Adrenal gland (tissue), 12 donors: ENCODE results near the gene FRS2. TPM values are rescaled to one million over a fixed set of nuclear protein-coding genes. Genes with fewer than 3 reads are reported as not detected.

Experiments
- DNase-seq, 7 donors: peaks; one replicate each; pipeline ENCODE4 v3.0.0-alpha.2; 2019 to 2020
- H3K27ac ChIP-seq, 5 donors: fragments of 200-600 bp; sonication (generic) in 4 of 5; 1 replicate in 3 of 5; 2 replicates in 2 of 5; pipeline versions ENCODE4 v1.5.1 to v1.8.0; 2016 to 2020; ENCODE audit warnings: mild to moderate bottlenecking in 1 of 5
- H3K27me3 ChIP-seq: fragments of 200-600 bp; 2 replicates; pipeline ENCODE4 v1.8.0; 2021
- H3K36me3 ChIP-seq, 2 donors: fragments of 200-600 bp; replicated peaks in 1 of 2; 1 replicate in 1 of 2; 2 replicates in 1 of 2; pipeline versions ENCODE4 v1.5.1 to v1.8.0; 2018 to 2022
- H3K4me1 ChIP-seq, 2 donors: fragments of 200-600 bp; replicated peaks in 1 of 2; 1 replicate in 1 of 2; 2 replicates in 1 of 2; pipeline versions ENCODE4 v1.5.1 to v1.8.0; 2018 to 2021
- H3K4me3 ChIP-seq, 4 donors: fragments of 200-600 bp; sonication (generic) in 3 of 4; one replicate each; pipeline ENCODE4 v1.5.1; 2016 to 2018
- H3K9me3 ChIP-seq, 3 donors: fragments of 200-600 bp; sonication (generic) in 1 of 3; replicated peaks in 1 of 3; 1 replicate in 2 of 3; 2 replicates in 1 of 3; pipeline versions ENCODE4 v1.5.1 to v1.8.0; 2016 to 2021
- POLR2A ChIP-seq, 2 donors: fragments of 450-650 bp; IDR thresholded peaks; one replicate each; pipeline ENCODE4 v1.6.1; 2017; ENCODE audit warnings: antibody characterized with exemption in 2 of 2, mild to moderate bottlenecking in 2 of 2, moderate library complexity in 1 of 2
- WGBS, 4 donors: extraction: QIAGEN DNeasy Blood & Tissue Kit in 2 of 4; methylation state at CpG; one replicate each; pipeline versions ENCODE4 v1.1.5 to v1.1.7; 2013 to 2017; 5-methylcytosine and 5-hydroxymethylcytosine counted together
- intact Hi-C, 2 donors: fragments of 100-400 bp; cut with DNase I; formaldehyde crosslinking; loops; one replicate each; pipeline versions ENCODE4 v1.14.1 to v1.15.0; 2022 to 2023
- polyA plus RNA-seq, 3 donors: library from polyadenylated mRNA; stranded (reverse); fragments of 200-250 nt in 2 of 3; fragments of 350-450 nt in 1 of 3; fragmentation: Illumina TruSeq in 1 of 3; extraction: RNeasy Lipid Tissue Mini Kit (QIAGEN cat#74804) in 1 of 3; gene quantifications; one replicate each; pipeline ENCODE4 v1.2.3, GENCODE V29; 2013 to 2014
- total RNA-seq, 9 donors: library from RNA; depleted of rRNA in 4 of 9; stranded (reverse); fragments of >200 nt in 4 of 9; fragments of 120-200 nt in 1 of 9; fragmentation: NEBNext Ultra II Directional in 1 of 9; extraction: Animal tissue kit (Norgen Biotek cat#: 25700) in 1 of 9; gene quantifications; one replicate each; pipeline versions ENCODE4 v1.1.0 to v1.2.4, GENCODE V29; 2013 to 2023
- TF ChIP-seq, protein P1 (sequence below), 6 experiments: fragments of 450-650 bp in 4 of 6; fragments of 200-600 bp in 2 of 6; sonication (generic) in 1 of 6; IDR thresholded peaks; 1 replicate in 5 of 6; 2 replicates in 1 of 6; pipeline versions ENCODE4 v1.5.1 to v1.8.0; 2016 to 2021; ENCODE audit warnings: antibody characterized with exemption in 6 of 6, mild to moderate bottlenecking in 2 of 6, moderate library complexity in 1 of 6
- donor health status: healthy with polysubstance abuse.
- donor health status: Bipolar disorder and iron deficiency.
- donor health status: DM: yes; HTN: yes; CAD: no.
- donor health status: DM: no; HTN: no; CAD: no.
- donor health status: DM: no; HTN: no; CAD: no.
- donor health status: DM: yes; HTN: yes; CAD: no.

FRS2 gene
- total and polyA plus RNA-seq, 12 donors: 4.8 to 86.1 (median 45.1) TPM

DNA sequence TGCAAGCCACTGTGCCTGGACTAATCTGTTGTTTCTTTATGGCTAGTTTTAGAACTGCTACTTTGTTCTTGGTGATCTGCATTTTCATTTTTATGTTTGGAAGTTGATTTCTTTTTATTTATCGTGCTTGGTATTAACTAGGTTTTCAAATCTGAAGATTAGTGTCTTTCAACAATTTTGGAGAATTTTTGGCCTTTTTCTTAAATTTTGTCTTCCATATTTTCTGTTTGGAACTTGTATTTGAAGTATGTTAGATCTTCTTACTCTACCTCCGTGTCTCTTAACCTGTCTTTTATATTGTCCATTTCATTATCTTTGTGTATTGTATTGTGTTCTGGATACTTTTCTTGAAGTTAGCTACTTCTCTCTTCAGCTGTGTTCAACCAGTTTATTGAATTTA, 9.5 kb downstream of the FRS2 start:
- Histone ChIP-seq H3K27me3 (no peaks in the 10 kb centered on the region), H3K4me3 (no peak overlapping the region), H3K27ac (no peak overlapping the region), H3K9me3 (no peaks in the 10 kb centered on the region), H3K36me3 (no peaks in the 10 kb centered on the region), H3K4me1 (peaks cover 26 to 56% of the 10 kb centered on the region in 2 donors)
- 93 to 99% (median 96%) methylated on average over 2 of the region's 2 CpGs for WGBS, 4 donors
- intact Hi-C loops: no loop called here
- TF ChIP-seq, protein P1, sequence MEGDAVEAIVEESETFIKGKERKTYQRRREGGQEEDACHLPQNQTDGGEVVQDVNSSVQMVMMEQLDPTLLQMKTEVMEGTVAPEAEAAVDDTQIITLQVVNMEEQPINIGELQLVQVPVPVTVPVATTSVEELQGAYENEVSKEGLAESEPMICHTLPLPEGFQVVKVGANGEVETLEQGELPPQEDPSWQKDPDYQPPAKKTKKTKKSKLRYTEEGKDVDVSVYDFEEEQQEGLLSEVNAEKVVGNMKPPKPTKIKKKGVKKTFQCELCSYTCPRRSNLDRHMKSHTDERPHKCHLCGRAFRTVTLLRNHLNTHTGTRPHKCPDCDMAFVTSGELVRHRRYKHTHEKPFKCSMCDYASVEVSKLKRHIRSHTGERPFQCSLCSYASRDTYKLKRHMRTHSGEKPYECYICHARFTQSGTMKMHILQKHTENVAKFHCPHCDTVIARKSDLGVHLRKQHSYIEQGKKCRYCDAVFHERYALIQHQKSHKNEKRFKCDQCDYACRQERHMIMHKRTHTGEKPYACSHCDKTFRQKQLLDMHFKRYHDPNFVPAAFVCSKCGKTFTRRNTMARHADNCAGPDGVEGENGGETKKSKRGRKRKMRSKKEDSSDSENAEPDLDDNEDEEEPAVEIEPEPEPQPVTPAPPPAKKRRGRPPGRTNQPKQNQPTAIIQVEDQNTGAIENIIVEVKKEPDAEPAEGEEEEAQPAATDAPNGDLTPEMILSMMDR (IDR thresholded peaks at IDR 0.05): no peak
- no peak for TF ChIP-seq POLR2A (IDR thresholded peaks at IDR 0.05)
- DNase-seq: no peak

DNA sequence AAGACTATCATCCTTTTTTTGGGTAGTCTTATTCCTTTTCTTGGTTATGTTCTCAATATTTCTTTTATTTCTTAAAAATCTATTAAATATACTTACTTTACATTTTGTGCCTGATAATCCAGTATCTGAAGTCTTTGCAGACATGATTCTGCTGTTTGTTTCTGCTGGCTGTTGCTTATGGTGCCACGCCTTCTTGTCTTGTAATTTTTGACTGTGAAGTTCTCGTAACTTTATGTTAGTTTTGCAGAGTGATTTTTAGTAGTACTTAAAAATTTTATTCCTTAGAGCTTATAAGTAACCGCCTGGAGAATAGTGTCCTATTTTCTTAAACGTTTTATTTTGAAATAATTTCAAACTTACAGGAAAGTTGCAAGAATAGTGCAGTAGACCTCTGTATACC, 10.5 kb downstream of the FRS2 start:
- 90 to 93% (median 92%) methylated on average over 4 of the region's 4 CpGs for WGBS, 4 donors
- H3K27ac ChIP-seq: no peak overlapping the region
- H3K4me3 ChIP-seq: no peak overlapping the region
- intact Hi-C loops: no loop called here
- no peak for TF ChIP-seq POLR2A (IDR thresholded peaks at IDR 0.05)
- TF ChIP-seq, protein P1 (IDR thresholded peaks at IDR 0.05): no peak
- no peaks in the 10 kb centered on the region for H3K27me3 ChIP-seq
- no peaks in the 10 kb centered on the region for H3K36me3 ChIP-seq
- no peaks in the 10 kb centered on the region for H3K9me3 ChIP-seq
- peaks cover 17 to 49% of the 10 kb centered on the region in 2 donors for H3K4me1 ChIP-seq
- no peak for DNase-seq

DNA sequence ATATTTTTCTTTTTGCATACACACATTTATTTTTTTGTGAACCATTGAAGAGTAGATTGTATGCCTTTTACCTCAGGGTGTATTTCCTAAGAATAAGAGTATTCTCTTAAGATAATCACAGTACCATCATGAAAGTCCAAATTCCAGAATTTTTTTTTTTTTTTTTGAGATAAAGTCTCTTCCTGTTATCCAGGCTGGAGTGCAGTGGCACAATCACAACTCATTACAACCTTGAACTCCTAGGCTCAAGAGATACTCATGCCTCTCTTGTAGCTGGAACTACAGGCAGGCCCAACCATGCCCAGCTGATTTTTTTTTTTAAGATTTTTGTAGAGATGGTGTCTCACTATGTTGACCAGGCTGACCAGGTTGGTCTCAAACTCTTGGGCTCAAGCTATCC, 10.9 kb downstream of the FRS2 start:
- Histone ChIP-seq H3K36me3 (no peaks in the 10 kb centered on the region), H3K27me3 (no peaks in the 10 kb centered on the region), H3K27ac (peak overlapping the region in 1 of 5 donors; percentile 15), H3K9me3 (no peaks in the 10 kb centered on the region), H3K4me1 (peaks cover 20 to 50% of the 10 kb centered on the region in 2 donors), H3K4me3 (no peak overlapping the region)
- intact Hi-C loops: no loop called here
- peak in 2 of 7 donors; percentile 36 to 47 for DNase-seq
- TF ChIP-seq, protein P1 (IDR thresholded peaks at IDR 0.05): no peak
- no peak for TF ChIP-seq POLR2A (IDR thresholded peaks at IDR 0.05)

DNA sequence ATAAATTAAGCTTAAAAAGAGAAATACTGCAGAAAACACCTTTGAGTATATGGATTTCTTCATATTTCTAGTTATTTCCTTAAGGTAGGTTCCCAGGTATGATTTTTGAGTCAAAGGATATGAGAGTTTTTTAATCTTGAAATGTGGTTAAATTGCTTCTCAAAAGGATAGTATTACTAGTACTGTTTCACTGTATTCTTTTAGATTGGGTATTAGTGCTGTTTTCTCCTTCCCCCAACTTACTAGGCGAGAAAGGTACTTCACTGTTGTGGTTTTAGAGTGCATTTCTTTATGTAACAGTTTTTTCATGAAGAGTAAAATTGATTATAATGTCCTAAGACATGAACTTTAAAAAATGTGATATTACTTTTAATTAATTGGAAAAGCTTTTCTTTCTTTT, 13.5 kb downstream of the FRS2 start:
- no peak for DNase-seq
- no peaks in the 10 kb centered on the region for H3K36me3 ChIP-seq
- TF ChIP-seq, protein P1 (IDR thresholded peaks at IDR 0.05): no peak
- no peak for TF ChIP-seq POLR2A (IDR thresholded peaks at IDR 0.05)
- no peak overlapping the region for H3K27ac ChIP-seq
- intact Hi-C loops: no loop called here
- 97 to 100% (median 99%) methylated on average over 1 of the region's 1 CpG for WGBS, 4 donors
- peaks cover 0 to 4% (median 0%) of the 10 kb centered on the region in 3 donors for H3K9me3 ChIP-seq
- H3K4me3 ChIP-seq: no peak overlapping the region
- no peaks in the 10 kb centered on the region for H3K27me3 ChIP-seq
- peaks cover 16 to 45% of the 10 kb centered on the region in 2 donors for H3K4me1 ChIP-seq
